ENCODE data around the gene QRICH2.
"Not testable (repeated sequence)": the region's sequence is repeated elsewhere in the genome, so short reads cannot be mapped to it uniquely, and the experiment has no call there.

The QRICH2 gene, protein sequence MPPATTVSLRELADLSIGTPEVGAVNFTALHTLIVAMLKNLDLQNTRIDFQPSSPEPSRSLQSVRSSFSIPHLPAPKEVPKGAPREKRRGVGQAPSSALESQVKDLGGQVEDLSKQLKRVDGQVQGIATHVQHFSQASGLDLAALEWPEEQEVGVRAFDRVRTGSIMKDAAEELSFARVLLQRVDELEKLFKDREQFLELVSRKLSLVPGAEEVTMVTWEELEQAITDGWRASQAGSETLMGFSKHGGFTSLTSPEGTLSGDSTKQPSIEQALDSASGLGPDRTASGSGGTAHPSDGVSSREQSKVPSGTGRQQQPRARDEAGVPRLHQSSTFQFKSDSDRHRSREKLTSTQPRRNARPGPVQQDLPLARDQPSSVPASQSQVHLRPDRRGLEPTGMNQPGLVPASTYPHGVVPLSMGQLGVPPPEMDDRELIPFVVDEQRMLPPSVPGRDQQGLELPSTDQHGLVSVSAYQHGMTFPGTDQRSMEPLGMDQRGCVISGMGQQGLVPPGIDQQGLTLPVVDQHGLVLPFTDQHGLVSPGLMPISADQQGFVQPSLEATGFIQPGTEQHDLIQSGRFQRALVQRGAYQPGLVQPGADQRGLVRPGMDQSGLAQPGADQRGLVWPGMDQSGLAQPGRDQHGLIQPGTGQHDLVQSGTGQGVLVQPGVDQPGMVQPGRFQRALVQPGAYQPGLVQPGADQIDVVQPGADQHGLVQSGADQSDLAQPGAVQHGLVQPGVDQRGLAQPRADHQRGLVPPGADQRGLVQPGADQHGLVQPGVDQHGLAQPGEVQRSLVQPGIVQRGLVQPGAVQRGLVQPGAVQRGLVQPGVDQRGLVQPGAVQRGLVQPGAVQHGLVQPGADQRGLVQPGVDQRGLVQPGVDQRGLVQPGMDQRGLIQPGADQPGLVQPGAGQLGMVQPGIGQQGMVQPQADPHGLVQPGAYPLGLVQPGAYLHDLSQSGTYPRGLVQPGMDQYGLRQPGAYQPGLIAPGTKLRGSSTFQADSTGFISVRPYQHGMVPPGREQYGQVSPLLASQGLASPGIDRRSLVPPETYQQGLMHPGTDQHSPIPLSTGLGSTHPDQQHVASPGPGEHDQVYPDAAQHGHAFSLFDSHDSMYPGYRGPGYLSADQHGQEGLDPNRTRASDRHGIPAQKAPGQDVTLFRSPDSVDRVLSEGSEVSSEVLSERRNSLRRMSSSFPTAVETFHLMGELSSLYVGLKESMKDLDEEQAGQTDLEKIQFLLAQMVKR (N-terminal part only)

DNA sequence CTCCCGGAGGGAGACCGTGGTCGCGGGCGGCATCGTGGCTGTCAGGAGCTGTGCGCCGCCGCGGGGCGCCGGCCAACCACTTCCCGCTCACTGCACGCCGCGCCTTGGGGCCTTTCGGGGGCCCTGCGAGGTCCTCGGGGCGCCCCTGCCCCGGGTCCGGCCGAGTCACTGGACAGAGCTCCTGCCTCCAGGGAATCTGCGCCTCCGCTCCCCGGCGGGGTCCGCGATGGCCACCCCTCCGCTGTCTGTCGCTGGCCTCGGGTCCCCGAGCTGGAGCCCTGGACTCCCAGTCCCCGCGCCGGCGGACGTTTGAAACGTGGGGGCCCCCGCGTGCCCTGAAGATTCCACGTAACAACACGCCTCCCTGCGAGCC lies at the start of gene QRICH2:
QRICH2 (minus strand) TSS at position 311 of the 373 bp plus-strand sequence; CDS start at position 33, 278 bp downstream.
- DNase-seq, result no peak

- no peak for DNase-seq
Observed at GRCh38 chr17:76357597-76358158, 49.6 kb upstream of the QRICH2 start.

- no peak for DNase-seq
Observed at GRCh38 chr17:76356803-76357456, 48.9 kb upstream of the QRICH2 start.

DNA sequence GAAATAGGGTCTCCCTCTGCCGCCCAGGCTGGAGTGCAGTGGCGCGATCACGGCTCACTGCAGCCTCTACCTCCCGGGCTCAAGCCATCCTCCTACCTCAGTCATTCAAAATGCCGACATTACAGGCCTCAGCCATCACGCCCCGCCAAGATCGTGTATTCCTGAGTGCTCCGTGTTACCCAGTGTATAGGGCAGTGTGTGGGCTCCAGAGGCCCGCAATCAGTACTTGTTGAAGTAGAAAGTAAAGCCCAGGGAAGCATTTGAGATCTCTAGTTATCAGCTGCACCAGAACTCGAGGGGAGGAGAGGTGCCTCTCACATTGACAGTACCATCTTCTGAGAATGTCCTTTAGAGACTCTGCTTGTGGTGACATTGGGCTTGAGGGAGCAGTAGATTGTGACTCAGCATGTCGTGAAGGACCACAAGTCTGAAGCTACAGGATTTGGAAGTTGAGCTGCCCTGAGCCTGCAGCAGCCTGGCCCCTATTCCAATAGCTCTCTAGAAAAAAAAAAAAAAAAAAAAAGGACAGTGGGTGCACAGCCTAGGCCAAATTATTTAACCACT lies 46.8 kb upstream of the QRICH2 start:
- DNase-seq, result peak; percentile 30 to 31

- no peak for DNase-seq
Observed at GRCh38 chr17:76354317-76354729, 46.2 kb upstream of the QRICH2 start.

DNA sequence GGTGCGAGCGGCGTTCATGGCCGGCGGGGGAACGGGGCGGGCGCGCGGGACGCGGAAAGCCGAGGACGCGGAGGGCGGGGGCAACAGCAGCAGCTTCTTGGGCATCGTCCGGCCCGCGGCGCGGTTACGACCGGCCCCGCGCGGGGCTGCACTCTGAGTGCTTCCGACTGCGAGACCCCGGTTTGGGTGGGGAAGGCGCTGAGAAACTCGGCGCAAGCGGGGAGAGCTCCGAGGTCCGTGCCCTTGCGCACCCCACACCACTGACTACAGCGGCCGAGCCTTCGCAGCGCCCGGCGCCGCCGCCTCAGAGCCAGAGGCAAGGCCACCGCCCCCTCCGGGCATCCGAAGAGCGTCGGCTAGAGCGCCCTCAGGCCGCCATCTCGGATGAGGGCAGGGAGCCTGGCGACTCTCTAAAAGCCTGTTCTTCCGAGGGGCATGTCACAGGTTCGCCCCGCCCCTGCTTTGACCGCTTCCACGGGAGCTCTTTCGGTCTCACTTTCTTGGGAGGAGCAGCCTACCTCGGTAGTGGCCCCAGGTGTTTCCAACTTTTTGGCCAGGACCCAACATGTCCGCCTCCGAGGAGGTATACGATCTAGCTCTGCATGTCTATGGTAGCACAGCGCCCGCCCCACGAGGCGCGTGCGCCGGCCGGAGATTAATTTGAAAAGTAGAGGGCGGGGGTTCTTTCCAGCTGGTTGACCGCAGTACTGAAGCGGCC lies 45.7 kb upstream of the QRICH2 start, which contains the start of gene PRPSAP1:
PRPSAP1 (minus strand) TSS at position 318 of the 718 bp plus-strand sequence; CDS start at position 105, 213 bp downstream.
- DNase-seq, result peak; percentile 96

DNA sequence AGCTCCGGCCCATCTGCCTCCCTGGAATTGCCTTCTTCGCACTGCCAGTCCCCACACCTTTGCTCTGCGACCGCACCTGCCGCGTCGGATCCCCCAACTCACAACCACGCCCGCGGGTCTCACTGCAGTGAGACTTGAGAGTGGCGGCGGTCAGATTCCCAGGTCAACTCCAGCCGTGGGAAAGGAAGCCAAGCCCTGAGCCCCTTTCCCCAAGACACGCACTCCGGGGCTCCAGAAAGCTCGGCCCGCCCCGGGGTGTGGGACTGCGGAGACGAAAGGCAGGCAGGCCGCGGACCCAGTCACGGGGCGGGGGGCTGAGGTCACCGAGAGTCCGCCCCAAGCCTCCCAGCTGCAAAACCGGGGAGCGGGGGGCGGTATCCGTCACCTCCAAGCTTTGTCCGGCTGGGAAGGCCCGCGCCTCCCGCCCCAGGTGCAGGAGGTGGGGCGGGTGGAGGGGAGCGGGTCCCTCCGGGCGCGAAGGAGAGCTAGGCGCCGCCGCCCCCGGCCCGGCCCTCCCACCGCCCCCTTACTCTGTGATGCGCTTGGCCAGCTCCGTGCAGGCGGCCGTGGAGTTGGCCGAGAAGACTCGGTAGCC lies 45.0 kb upstream of the QRICH2 start:
- peak in 1 of 2 experiments; percentile 16 for DNase-seq

- no peak for DNase-seq
Observed at GRCh38 chr17:76351526-76352071, 43.5 kb upstream of the QRICH2 start.

DNA sequence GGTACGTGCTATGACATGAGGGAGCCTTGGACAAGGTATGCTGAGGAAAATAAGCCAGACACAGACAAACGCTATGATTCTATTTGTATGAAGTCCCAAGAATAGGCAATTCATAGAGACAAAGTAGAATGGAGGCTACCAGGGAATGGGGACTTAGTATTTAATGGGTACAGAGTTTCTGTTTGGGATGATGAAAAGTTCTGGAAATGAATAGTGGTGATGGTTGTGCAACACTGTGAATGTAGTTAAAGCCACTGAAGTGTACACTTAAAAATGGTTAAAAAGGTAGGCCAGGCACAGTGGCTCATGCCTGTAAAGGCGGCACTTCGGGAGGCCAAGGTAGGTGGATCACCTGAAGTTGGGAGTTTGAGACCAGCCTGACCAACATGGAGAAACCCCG lies 42.4 kb upstream of the QRICH2 start:
- DNase-seq, result no peak

DNA sequence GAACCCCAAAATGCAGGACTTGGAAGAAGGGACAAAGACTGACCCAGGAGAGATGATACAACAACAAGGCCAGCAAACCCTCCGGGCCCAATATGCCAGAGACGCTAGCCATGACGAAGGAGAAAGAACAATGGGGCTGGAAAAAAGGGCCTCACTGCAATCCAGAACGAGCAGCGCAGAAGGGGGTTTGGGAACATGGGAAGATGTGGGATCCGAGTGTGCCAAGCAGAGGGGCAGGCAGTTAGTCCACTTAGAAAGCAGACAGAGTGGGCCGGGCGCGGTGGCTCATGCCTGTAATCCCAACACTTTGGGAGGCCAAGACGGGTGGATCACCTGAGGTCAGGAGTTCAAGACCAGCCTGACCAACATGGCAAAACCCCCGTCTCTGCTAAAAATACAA lies 38.9 kb upstream of the QRICH2 start:
- not testable (repeated sequence) for DNase-seq

DNA sequence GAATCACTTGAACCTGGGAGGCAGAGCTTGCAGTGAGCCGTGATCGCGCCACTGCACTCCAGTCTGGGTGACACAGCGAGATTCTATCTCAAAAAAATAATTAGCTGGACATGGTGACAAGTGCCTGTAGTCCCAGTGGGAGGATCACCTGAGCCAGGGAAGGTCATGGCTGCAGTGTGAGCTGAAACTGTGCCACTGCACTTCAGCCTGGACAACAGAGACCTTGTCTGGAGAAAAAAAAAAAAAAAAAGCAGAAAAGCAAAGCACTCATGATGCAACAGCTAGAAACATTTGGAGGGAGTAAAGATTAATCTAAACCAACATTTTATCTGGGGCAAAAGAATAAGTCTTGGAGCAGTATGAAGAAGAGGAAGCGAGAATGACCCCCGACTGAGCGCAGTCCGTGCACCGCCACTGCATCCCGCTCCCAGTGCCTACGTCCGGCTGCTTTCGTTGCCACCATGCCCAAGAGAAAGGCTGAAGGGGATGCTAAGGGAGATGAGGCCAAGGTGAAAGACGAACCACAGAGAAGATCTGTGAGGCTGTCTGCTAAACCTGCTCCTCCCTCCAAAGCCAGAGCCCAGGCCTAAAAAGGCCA lies 37.4 kb upstream of the QRICH2 start:
- no peak for DNase-seq

DNA sequence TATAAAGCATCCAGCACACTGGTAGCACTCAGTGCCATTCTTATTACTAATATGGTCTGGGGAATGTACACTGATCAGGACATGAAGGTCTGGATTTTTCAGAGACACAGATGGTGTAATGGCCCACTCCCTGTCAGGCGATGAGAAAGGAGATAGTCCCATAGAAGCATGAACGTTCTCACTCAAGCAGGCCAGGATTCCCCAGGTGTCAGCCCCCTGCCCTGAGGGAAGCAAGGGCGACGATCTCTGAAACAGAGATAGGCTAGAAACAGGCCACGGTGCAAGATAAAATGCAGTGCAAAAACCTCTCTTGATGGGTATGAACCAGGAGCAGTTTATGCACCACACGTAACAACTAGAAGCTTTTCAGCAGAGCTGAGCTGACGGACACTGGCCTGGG lies 35.0 kb upstream of the QRICH2 start:
- DNase-seq, result no peak

GRCh38 chr17:76341301-76341700 lies 33.2 kb upstream of the QRICH2 start:
- DNase-seq, result no peak

GRCh38 chr17:76337413-76337777 lies 29.3 kb upstream of the QRICH2 start:
- no peak for DNase-seq

DNA sequence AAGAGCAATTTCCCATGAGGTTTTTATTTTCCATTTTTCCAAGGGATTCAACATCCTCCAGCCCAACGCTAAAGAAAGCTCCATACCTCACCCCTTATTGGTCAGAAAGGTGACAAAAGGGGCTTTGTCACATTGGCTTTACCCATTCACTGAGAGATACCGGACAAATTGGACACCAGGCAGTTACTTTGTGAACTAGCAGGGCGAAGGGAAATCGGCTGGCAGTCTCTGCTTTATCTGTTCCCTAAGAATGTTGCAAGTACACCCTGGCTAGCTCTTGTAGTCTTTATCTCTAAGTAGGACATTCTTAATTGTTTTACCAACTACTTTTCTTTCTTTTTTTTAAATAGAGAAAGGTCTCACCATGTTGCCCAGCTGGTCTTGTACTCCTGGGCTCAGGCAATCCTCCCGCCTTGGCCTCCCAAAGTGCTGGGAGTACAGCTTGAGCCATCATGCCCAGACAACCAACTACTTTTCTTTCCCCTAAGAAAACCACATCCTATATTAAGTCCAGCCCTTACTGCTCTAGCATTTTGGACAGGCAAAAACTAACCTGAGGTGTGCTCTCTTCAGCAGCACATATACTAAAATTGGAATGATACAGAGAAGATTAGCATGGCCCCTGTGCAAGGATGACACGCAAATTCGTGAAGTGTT lies 28.8 kb upstream of the QRICH2 start:
- DNase-seq, result peak; percentile 31 to 32

DNA sequence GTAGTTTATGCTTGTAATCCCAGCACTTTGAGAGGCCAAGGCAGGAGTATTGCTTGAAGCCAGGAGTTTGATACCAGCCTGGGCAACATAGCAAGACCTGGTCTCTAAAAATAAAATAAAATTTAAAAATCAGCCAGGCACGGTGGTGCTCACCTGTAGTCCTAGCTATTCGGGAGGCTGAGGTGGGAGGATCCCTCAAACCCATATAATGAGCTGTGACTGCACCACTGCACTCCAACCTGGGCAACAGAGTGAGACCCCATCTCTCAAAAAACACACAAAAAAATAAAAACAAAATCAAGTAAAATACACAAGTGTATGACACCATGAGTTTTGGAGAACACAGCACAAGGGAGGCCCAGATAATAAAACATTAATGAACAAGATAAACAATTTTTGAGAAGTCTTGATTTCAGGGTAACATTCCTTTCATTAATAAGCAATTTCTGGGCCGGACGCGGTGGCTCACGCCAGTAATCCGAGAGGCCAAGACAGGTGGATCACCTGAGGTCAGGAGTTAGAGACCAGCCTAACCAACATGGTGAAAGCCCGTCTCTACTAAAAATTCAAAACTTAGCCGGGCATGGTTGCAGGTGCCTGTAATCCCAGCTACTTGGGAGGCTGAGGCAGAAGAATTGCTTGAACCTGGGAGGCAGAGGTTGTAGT lies 27.8 kb upstream of the QRICH2 start:
- no peak for DNase-seq

DNA sequence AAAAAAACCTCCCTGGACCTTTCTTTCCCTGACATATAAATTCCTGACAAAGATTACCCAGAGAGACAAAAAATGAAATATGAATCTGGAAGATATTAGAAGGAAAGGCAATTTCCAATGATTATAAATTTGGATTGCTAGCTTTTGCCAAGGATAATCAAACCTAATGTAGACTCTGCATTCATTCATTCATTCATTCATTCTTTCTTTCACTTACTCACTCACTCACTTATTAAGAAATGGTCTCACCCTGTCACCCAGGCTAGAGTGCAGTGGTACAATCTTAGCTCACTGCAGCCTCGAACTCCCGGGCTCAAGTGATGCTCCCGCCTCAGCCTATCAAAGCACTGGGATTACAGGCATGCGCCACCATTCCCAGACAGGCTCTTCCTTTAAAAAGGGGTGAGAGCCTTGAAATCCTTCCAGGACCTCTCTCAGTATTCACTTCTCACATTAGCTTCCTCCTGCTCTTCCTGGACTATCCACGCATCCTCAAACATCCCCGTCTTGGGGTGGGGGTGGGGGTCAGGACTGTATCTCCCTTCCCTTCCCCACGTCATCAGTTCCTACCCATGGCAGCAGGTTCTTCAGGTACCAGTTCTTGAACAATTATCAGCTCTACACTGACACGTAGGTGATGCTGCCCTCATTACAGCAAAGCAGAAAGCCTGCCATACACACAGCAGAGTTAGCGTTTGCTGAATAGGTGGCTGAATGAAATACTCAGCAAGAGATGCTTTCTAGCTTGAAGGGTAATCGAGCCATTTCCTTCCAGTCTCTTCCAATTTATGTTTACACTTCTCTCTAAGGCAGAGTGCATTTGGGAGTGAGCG lies 25.8 kb upstream of the QRICH2 start:
- DNase-seq, result no peak

DNA sequence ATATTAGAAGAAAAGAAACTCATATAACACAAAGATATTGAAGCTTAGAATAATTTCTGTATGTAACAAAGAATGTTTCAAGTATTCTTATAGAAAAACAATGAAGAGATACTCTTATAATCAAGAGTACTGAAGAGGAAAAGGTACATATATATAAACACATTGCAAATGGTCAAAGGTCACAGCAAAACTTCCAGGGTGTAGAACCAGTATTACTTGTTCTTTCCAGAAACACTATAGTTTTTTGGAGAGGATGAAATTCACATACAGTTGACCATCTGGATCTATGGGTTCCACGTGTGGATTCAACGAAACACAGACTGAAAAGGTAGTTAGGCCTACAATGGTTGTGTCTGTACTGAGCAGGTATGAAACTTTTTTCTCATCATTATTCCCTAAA lies 23.0 kb upstream of the QRICH2 start:
- DNase-seq, result no peak
